ENCODE data around the gene SNX19.

Gene SNX19

DNA sequence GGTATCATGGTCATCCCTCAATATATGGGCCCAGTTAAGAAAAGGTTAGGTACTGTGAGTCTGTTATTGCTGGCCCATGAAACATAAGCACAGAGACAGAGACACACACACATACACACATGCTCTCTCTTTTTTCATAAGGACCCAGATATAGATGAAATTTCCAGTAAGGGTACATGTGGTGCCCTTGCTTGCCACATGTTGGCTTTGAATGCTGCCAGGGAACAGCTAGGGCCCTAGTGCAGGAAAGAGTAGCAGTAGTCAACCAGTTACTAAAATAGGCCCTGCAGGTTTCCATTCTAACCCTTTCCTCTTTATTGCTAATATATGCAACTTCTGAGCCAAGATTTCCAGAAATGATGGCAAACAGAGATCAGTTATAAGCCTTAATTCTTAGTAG, 9.1 kb downstream of the SNX19 start:
- no peak for DNase-seq (ENCODE audit: low read depth in 2 of 2)

DNA sequence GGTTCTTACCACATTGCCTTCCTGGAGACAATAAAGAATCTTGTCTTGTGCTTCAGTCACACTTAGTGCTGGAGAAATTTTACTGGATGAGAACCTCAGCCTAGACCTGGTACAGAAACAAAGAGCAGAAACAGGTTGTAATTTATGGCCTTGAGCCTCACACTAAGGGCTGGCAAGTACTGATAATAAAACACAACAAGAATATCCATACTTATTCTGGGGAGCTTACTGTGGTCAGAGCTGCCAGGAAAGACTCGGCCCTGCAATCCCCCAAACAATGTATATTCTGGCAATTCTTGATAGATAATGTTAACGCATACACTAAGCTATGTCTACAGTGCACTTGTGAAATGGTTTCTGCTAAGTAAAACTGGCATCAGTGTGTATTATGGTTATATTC, 9.7 kb downstream of the SNX19 start:
- DNase-seq (ENCODE audit: low read depth in 2 of 2), result no peak

- DNase-seq (ENCODE audit: low read depth in 2 of 2), result no peak
These were observed 10.8 kb downstream of the SNX19 start for GRCh38 chr11:130905512-130905911.

GRCh38 chr11:130904380-130904779, 11.9 kb downstream of the SNX19 start:
- no peak for DNase-seq (ENCODE audit: low read depth in 2 of 2)

DNA sequence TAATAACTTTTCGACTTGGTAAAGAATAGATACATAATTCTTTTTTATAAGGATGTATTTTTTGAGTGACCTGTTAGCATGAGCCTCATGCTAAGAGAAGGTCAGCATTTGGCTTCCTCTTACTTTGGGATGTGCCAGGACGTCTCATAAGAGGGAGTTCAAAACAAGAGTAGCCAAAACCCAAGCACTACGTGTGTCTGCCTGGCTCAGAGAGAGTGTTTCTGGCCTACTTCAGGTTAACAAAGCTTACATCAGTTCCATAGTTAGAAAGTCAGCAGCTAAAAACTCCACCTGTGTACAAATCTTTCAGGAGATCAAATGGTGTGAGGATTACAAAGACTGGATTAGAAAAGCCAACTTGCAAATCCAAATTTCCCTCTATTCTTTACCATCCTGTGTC, 13.9 kb downstream of the SNX19 start:
- DNase-seq (ENCODE audit: low read depth in 2 of 2), result no peak

DNA sequence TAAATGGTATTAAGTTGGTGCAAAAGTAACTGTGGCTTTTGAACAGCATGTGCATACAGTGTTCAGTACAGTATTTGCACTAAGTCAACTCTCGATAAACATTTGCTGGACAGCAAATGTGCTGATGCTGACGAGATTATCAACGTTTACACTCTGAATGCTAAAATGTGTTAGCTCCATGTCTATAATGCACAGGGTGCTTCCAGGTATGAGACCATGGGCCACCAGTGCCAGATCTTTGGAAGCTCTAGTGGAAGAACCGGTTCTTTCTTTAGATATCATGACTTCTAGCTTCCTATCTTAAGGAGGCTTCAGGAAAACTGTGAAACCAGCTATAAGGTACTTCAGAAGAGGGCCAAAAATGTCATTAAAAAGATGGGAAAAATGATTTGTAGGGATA, 17.2 kb downstream of the SNX19 start:
- DNase-seq (ENCODE audit: low read depth in 2 of 2), result no peak

DNA sequence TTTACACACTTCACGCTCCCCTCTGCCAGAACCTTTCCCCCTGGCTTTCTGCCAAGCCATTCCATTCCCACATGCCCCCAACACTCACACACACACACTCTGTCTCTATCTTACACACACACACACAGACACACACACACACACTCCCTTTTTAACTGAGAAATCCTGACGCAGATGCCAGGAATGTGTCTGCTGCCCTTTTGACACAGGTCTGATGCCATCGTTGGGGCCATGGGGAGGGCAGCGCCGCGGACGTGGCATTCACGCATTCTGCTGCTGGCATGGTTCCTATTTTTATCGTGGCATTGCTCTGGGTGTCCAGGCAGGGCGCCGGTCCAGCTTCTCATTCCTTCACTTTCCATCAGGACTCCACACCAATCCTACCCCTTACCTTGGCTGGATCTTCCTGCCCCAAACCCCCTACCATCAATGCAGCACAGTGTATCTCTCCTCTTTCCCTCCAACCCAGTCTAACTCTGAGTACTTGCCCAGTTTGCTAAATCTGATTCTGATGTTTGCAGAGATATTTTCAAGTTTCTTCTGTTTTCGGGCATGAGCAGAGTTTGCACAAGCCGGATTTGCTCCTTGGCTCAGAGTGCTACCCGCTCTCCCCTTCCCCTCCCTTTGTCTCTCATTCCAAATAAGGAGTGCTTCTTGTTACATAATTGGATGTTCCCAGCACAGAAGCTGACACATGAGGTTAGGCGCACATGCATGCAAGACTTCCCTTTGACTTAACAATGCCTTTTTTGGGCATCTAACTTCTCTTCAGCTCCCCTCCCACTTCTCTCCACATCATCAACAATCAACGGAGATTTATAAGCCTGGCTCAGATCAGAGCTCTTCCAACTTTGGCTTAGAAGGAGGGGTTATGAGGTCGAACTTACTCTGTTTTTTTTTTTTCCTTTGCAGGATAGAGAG, 18.8 kb downstream of the SNX19 start:
- DNase-seq (ENCODE audit: low read depth in 2 of 2), result peak; percentile 85 to 87

DNA sequence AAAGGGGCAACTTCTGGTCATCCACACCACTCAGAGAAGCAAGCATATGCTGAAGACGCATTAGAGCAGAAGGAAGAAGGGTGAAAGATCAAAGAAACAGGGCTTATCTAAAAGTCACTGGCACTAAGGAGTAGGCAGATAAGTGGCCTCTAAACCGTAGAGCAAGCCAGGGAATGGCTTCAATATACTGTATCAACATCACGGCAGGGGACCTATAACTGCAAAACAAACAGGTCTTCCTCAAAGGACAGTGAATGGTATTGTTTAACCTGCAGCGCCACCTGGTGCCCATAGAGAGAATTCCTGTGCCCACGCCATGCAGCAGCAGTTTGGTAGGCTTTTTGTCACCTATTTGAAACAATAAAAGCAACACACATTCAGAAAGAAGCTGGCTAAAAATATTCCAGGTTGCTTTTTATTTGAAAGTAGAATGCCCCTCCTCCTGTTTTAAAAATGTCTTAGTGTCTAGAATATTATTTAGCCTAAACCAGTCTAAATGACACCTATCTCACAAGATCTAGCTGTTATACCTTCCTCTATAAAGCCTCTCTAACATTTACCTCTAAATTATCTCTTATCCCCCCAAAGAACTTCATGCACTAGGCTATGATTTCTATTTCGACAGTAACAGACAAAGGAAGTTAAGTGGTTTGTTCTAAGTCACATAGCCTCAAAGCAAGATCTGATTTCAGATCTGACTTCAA, 21.8 kb downstream of the SNX19 start:
- peak; percentile 42 to 50 for DNase-seq (ENCODE audit: low read depth in 2 of 2)

GRCh38 chr11:130892861-130893260, 23.4 kb downstream of the SNX19 start:
- DNase-seq (ENCODE audit: low read depth in 2 of 2), result no peak

DNA sequence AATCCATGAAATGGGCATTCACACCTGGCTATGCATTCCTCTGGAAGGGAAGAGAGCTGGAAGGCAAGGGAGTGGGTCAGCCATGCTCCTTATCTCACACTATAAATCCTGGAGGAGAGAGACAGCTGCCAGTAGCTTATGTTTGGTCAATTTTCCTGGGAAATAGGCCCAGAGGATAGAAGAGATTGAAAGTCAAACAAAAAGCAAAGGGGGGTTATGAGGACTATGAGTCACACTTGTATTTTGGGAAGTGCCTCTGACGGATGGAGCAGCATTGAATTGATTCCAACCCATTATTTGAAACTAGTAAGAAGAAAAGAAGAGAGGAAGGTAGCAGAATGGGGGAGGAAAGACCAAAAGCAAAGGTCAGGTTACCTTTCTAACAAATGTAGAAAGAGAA, 25.0 kb downstream of the SNX19 start:
- DNase-seq (ENCODE audit: low read depth in 2 of 2), result no peak

DNA sequence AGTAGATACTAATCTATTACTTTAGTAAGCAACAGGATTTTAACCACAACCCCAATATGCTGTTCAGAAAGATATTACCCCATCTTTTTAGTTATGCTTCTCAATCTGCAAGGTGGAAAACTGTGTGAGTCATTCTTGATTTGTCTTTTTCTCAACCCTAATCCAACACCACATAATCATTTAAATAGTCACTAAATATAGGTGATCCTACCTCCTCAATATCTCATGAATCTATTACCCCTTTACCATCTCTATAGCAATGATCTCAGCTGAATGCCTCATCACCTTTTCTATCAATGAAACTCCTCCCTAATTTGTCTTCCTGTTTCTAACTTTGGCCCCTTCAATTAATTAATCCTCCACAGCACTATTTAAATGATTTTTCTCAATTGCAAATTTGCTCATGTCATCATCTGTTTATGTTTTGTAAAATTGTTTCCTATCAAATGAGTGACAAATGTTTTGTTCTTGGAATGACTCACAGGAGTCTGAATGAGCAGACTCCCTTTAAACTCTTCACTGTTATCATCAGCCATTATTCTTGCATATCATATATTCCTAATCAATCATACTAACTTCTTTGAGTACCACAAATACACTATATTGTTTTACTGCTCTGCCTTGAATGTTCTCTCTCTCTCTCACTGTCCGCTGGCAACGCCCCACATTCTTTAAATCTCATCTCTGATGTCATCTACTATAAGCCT, 26.1 kb downstream of the SNX19 start:
- DNase-seq (ENCODE audit: low read depth in 2 of 2), result no peak

DNA sequence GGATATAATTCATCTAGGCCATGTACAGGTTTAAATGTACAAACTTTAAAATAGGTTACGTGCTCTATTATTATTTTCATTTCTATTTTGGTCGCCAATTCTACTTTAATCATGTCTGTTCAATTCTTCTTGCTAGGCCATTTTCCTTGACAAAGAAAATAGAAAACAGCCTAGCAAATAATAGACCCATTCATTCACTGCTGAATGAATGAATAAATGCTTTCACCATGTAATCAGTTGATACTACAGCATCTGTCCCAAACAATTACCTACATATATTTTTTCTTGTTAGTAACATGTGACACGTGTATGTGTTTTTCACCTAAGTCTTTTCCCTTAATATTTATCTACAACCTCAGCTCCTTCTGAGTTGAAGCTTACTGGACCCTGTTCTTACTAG, 27.5 kb downstream of the SNX19 start:
- no peak for DNase-seq (ENCODE audit: low read depth in 2 of 2)

DNA sequence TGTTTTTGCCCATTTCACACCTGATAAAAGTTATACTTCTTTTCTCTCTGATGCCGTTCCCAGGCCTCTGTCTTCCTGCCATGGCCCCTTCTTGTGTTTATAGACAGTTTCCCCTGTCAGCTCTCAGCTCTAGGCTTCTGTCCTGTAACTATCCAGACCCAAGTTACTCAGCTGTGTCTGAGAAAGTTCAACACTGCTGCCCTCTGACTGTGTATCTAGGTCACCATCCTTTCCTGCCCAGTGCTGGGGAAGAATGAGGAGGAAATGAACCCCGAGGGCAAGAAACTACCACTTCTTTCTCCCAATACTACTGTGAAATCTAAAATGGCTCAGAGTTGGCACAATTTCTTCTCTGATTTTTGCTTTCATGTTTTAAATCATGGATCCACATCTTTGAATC, 29.6 kb downstream of the SNX19 start:
- no peak for DNase-seq (ENCODE audit: low read depth in 2 of 2)

DNA sequence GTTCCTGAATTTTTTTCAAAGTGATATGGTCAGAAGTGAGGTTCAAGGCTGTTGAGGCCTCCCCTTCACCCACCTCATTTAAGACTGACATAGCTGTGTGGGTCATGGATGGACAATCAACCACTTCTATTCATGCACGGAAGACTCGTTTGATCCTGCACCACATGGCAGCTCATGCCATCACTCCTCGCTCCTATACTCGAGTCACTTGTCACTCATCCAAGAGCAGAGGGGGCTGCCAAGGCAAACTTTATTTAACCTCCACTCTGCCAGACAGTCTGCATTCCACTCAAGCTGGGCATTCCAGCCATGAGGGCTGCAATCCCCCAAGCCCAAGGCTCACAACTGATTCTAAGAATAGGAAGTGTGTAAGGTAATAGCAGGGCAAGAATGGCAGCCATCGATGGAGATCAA, 34.1 kb downstream of the SNX19 start:
- DNase-seq (ENCODE audit: low read depth in 2 of 2), result no peak

GRCh38 chr11:130881475-130882137, 34.7 kb downstream of the SNX19 start:
- DNase-seq (ENCODE audit: low read depth in 2 of 2), result no peak

DNA sequence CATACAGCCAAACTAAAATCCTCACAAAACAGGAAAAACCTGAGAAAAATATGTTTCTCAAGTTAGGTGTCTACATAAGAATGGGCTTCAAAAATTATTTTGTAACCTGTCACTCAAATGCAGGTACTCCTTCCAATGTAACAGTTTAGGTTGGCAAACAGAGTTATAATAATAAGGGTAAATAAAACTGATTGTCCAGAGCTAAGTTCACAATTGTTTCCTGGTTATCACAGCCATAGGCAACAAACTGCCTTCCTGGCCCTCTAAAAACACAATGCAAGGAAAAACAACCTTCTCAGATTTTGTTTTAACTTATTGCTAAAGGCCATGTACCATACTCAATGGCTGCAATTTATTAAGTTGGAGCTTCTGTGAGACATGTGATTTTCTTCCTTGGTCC, 36.4 kb downstream of the SNX19 start:
- DNase-seq (ENCODE audit: low read depth in 2 of 2), result no peak

DNA sequence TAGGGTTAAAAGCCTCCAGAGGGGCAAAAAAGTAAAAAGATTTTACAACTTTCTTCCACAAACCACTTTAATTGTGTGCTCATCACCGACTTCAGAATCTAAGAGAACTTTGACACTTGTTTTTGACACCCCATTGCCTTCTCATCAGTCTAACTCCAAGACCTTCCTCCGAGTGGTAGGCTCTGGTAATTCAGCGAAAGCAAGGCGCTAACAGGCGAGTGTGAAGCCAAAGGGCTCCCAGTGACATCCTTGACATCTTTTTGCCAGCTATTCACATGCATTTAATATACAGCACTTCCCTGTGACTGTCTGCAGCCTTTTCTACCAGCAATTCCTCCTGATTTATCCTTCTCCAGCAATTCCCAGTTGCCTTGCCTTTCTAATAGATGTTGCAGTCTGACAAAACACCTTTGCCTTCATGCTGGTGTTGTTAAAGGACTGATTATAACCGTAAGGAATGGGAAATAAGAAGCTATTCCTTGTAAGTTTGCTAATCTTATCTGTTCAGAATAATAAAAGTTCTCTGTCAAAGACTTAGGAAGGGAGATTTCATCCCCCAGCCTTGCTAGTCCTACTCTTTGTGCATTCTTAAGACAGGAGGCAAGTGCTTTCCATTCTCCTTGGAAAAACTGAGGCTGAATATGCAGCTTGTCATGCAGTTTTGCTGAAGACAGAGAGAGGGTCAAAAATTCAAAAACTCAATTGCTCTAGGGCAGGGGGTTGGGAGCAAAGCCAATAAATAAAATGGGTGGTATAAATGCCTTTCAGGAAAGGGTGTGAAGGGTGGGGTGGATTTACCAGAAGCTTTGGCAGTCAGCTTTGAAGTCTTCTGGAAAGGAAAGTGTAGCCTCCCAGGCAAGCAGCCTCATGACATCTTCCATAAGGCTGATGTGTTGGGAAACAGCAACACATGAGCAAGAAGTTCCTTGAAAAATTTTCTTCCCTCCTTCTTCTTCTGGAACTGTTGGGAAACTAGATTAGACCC, 39.1 kb downstream of the SNX19 start:
- no peak for DNase-seq (ENCODE audit: low read depth in 2 of 2)

DNA sequence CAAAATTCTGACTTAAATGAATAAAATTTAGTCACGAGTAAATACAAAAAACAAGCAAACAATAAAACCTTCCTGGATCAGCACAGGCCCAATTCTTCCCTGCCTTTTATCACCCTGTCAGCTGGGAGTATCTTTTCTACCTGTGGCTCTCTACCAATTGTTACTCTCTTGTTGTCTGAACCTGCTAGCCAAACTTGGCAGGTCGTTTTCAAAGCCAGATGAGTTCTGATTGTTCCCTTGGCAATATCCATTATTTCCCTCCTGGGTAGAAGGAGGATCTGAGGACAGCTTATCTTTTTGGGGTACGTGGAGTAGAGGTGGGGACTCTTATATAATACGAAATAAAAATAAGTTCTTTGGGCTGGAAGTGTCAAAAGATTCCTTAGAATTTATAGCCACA, 40.2 kb downstream of the SNX19 start:
- no peak for DNase-seq (ENCODE audit: low read depth in 2 of 2)

- DNase-seq (ENCODE audit: low read depth in 2 of 2), result no peak
These were observed 41.2 kb downstream of the SNX19 start for GRCh38 chr11:130874955-130875531.

GRCh38 chr11:130874396-130874795, 41.9 kb downstream of the SNX19 start:
- no peak for DNase-seq (ENCODE audit: low read depth in 2 of 2)

Measured in fibroblast of skin of left quadriceps (primary cell).